Body of pancreas (tissue), 4 donors: Measurements from ENCODE around the gene ATG2A. TPM values are rescaled to one million over a fixed set of nuclear protein-coding genes. Genes with fewer than 3 reads are reported as not detected.
A peak's percentile ranks its signal among the peaks of the same experiment; 100 is the strongest.

Experiments
- ATAC-seq: fragments of 150-250 bp; one replicate; pipeline ENCODE4 v1.9.1; 2016
- DNase-seq, 4 donors: peaks; one replicate each; pipeline ENCODE4 v3.0.0-alpha.2; 2019
- H3K27ac ChIP-seq, 4 donors: fragments of 200-600 bp; sonication (generic); 1 replicate in 3 of 4; 2 replicates in 1 of 4; pipeline versions ENCODE4 v1.5.1 to v1.6.1; 2016 to 2019; ENCODE audit warnings: mild to moderate bottlenecking in 1 of 4, mixed read lengths in 1 of 4, moderate library complexity in 1 of 4
- H3K27me3 ChIP-seq, 2 donors: fragments of 200-600 bp; sonication (generic); one replicate each; pipeline ENCODE4 v1.6.0; 2016; ENCODE audit warnings: mild to moderate bottlenecking in 1 of 2
- H3K36me3 ChIP-seq, 2 donors: fragments of 200-600 bp; sonication (generic); replicated peaks in 1 of 2; 2 replicates each; pipeline ENCODE4 v1.5.1; 2016; ENCODE audit warnings: low read depth in 2 of 2; ENCODE audit not compliant: insufficient read depth in 1 of 2
- H3K4me1 ChIP-seq: fragments of 200-600 bp; sonication (generic); one replicate; pipeline ENCODE4 v1.6.0; 2016
- H3K4me3 ChIP-seq, 2 donors: fragments of 200-600 bp; sonication (generic); 1 replicate in 1 of 2; 2 replicates in 1 of 2; pipeline ENCODE4 v1.5.1; 2016 to 2019
- H3K9me3 ChIP-seq, 3 donors: fragments of 200-600 bp; sonication (generic); 1 replicate in 2 of 3; 2 replicates in 1 of 3; pipeline ENCODE4 v1.5.1; 2016
- POLR2A ChIP-seq, 3 donors: fragments of 450-650 bp; IDR thresholded peaks; one replicate each; pipeline ENCODE4 v1.6.1; 2016; ENCODE audit warnings: antibody characterized with exemption in 3 of 3, mild to moderate bottlenecking in 2 of 3
- WGBS, 2 donors: methylation state at CpG; one replicate each; pipeline ENCODE4 v1.1.5; 2017; 5-methylcytosine and 5-hydroxymethylcytosine counted together
- intact Hi-C: fragments of 100-400 bp; cut with DNase I; formaldehyde crosslinking; loops from one replicate; pipeline ENCODE4 v1.15.1; 2023
- total RNA-seq, 2 donors: library from RNA; depleted of rRNA; stranded (reverse); fragments of >200 nt; gene quantifications; one replicate each; pipeline ENCODE4 v1.1.0, GENCODE V29; 2016
- TF ChIP-seq, protein P1 (sequence below), 7 experiments: fragments of 450-650 bp in 4 of 7; fragments of 200-600 bp in 3 of 7; sonication (generic) in 3 of 7; IDR thresholded peaks; one replicate each; pipeline ENCODE4 v1.5.1; 2016 to 2019; ENCODE audit warnings: antibody characterized with exemption in 7 of 7

ATG2A gene
- total RNA-seq, 2 donors from 2014 or later: 16.3 to 34.3 TPM

DNA sequence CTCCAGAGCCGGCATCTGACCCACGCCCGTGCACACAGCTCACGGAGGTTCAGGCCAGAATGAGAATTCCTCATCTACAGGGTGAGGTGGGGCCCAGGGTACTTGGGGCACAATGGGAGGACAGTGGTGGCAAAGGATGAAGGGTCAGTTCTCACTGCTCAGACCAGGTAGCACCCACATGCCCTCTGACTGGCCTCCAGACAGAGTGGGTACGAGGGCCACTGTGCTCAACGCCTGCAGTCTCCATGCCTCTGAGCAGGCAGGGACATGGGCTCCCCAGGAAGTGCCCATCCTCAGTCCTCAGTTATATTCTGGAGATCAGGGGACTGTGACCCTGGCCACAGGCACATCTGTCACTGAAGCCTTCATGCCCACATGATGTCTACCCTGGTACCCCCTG lies 59.5 kb downstream of the ATG2A start:
- ATAC-seq (no peak), DNase-seq (no peak)
- TF ChIP-seq, protein P1, sequence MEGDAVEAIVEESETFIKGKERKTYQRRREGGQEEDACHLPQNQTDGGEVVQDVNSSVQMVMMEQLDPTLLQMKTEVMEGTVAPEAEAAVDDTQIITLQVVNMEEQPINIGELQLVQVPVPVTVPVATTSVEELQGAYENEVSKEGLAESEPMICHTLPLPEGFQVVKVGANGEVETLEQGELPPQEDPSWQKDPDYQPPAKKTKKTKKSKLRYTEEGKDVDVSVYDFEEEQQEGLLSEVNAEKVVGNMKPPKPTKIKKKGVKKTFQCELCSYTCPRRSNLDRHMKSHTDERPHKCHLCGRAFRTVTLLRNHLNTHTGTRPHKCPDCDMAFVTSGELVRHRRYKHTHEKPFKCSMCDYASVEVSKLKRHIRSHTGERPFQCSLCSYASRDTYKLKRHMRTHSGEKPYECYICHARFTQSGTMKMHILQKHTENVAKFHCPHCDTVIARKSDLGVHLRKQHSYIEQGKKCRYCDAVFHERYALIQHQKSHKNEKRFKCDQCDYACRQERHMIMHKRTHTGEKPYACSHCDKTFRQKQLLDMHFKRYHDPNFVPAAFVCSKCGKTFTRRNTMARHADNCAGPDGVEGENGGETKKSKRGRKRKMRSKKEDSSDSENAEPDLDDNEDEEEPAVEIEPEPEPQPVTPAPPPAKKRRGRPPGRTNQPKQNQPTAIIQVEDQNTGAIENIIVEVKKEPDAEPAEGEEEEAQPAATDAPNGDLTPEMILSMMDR (IDR thresholded peaks at IDR 0.05): no peak
- no peak for TF ChIP-seq POLR2A (IDR thresholded peaks at IDR 0.05)
- no peak overlapping the region for H3K4me3 ChIP-seq
- 92 to 95% methylated on average over 6 of the region's 6 CpGs for WGBS, 2 donors
- H3K36me3 ChIP-seq: no peaks in the 10 kb centered on the region
- H3K9me3 ChIP-seq: no peaks in the 10 kb centered on the region
- H3K4me1 ChIP-seq: peaks cover 33% of the 10 kb centered on the region
- intact Hi-C loops: no loop called here
- H3K27me3 ChIP-seq: no peaks in the 10 kb centered on the region
- no peak overlapping the region for H3K27ac ChIP-seq

DNA sequence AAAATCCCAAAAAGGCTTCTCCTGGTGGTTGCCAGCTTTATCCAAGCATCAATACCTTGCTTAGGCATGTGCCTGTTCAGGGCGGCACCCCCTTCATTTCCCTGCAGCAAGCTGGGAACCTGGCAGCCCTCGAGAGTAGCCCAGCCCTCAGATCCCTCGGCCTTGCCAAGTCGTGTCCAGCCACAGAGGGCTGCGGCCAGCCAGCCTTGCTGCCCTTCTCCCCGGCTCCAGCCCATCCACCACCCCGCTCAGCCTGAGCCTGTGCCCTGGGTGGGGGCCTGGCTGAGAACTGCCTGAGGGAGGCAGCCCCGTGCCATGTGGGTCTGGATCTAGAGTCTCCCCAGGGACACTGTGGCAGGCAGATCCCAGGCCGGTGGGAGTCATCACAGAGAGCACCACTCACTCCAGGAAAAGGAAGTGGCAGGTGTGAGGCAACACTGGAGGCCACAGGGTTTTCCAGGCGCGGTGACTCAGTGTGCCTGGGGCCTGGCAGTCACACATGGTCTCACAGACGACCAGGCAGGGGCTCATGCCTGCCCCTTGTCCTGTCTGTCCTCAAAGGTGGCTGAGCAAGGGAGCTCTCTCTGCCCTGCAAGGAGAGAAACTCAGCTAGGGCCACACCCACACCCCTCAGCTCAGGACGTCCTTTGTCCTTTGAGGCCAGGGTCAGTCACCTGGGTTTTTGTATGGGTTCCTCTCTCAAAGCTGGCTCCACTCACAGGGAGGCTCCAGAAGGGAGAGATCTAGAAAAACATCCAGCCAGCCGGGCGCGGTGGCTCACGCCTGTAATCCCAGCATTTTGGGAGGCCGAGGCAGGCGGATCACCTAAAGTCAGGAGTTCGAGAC lies 60.4 kb downstream of the ATG2A start:
- no peaks in the 10 kb centered on the region for H3K36me3 ChIP-seq
- ATAC-seq: no peak

DNA sequence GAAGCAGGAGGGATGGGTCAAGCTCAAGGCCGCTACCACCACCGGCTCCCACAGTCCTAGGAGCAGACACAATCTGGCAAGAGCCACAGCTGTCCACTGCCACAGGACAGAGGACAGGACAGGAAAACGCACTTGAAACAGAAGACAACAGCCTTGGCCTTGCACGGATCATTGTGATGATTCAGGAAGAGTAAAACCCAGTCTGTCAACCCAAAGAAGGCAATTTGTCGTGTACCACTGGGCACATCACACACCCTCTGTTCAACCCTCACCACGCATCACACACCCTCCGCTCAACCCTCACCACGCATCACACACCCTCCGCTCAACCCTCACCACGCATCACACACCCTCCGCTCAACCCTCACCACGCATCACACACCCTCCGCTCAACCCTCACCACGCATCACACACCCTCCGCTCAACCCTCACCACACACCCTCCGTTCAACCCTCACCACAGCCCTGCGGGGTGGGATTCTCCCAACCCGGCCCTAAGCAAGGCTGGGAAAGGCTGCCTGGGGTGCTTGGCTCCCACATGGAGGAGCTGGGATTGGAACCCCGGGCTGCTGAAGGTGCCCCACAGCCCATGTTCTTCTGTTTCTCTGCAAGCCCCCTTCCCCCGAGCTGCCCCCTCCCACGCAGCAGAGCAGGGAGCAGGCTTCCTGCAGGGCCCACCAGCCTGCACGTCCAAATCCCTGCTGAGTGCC lies 61.3 kb downstream of the ATG2A start:
- Histone ChIP-seq H3K4me1 (peaks cover 33% of the 10 kb centered on the region), H3K27ac (peak overlapping the region; percentile 54 to 81 (median 68)), H3K36me3 (no peaks in the 10 kb centered on the region), H3K27me3 (no peaks in the 10 kb centered on the region), H3K4me3 (no peak overlapping the region), H3K9me3 (no peaks in the 10 kb centered on the region)
- ATAC-seq: no peak
- 78 to 89% methylated on average over 9 to 21 of the region's 22 CpGs for WGBS, 2 donors
- no peak for DNase-seq
- intact Hi-C loops: no loop called here
- TF ChIP-seq POLR2A (IDR thresholded peaks at IDR 0.05): no peak
- TF ChIP-seq, protein P1 (IDR thresholded peaks at IDR 0.05): no peak

More for the DNA sequence above, 60.4 kb downstream of the ATG2A start:
- TF ChIP-seq POLR2A (IDR thresholded peaks at IDR 0.05): no peak
- TF ChIP-seq, protein P1 (IDR thresholded peaks at IDR 0.05): no peak
- Histone ChIP-seq H3K4me3 (no peak overlapping the region), H3K4me1 (peaks cover 33% of the 10 kb centered on the region), H3K27me3 (no peaks in the 10 kb centered on the region), H3K27ac (peak overlapping the region in 2 of 4 donors; percentile 57 to 80), H3K9me3 (no peaks in the 10 kb centered on the region)
- intact Hi-C loops: no loop called here
- 74 to 100% methylated on average over 3 to 20 of the region's 20 CpGs for WGBS, 2 donors
- peak in 2 of 4 donors; percentile 50 to 64 for DNase-seq

DNA sequence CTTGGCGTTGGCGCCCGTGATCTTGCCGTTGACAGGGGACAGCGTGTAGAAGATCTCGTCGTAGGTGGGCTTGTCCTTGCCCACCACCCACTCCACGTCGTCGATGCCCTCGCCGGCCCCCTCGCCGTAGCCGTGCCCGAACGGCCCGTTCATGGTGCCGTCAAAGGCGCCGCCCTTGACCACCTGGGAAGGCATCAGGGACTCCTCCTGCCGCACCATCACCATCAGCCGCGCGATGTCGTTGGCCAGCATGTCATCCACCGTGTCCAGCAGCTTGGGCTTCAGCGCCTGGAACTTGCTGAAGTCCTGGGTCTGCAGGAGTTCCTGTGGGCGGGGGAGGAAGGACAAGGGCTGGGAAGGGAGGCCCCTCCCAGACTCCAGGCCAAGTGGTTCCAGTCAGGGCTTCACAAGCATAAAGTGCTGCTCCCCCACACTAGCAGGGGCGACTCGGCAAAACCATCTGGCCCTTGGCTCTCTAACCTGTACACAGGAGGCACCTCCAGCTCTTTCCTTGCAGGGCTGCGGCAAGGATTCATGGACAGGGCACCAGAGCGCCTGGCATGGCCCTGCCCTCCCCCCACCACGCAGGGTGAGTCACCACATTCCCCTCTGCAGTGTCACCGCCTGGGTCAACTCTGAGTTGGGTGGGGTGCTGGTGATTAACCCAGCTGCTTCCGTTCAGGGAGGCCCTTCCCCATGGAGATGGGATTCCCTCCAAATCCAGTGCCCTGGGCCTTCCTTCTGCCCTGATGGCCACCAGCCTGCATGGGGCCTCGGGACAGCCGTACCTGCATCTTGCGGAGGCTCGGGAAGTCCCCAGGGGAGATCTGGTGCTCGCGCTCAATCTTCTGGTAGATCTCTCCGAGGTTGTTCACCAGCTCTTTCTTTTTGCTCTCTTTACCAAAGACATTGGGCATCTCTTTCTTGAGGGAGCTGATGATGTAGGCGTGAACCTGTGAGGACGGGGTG lies 62.2 kb downstream of the ATG2A start:
- intact Hi-C loops: no loop called here
- ATAC-seq (peak; percentile 86), DNase-seq (peak; percentile 67 to 95 (median 73))
- Histone ChIP-seq H3K36me3 (no peaks in the 10 kb centered on the region), H3K27ac (peak overlapping the region; percentile 54 to 81 (median 68)), H3K27me3 (no peaks in the 10 kb centered on the region), H3K4me3 (no peak overlapping the region), H3K4me1 (peaks cover 33% of the 10 kb centered on the region), H3K9me3 (no peaks in the 10 kb centered on the region)
- no peak for TF ChIP-seq POLR2A (IDR thresholded peaks at IDR 0.05)
- TF ChIP-seq, protein P1 (IDR thresholded peaks at IDR 0.05): no peak
- 81 to 87% methylated on average over 37 to 44 of the region's 45 CpGs for WGBS, 2 donors
